IMR-90 (cell line): ENCODE measurements around the gene TBC1D32. TPM values are rescaled to one million over a fixed set of nuclear protein-coding genes. Genes with fewer than 3 reads are reported as not detected.

Source experiments
- ATAC-seq: fragments of 200-7000 bp; cut with Tn5 transposase; 2 replicates; pipeline ENCODE4 v1.9.1; 2020; ENCODE audit warnings: low read depth, mild to moderate bottlenecking, moderate library complexity
- BruUV-seq: library from RNA; stranded (reverse); fragments of 400-500 nt; replicated peaks from 2 replicates; lab custom pipeline; 2021; lab: Mats Ljungman, UMichigan
- CTCF ChIA-PET: fragments of 300-600 bp; formaldehyde crosslinking; extraction: SDS; loops from one replicate; lab custom pipeline; 2021; ENCODE audit warnings: antibody characterized with exemption; lab: Yijun Ruan, JAX
- POLR2A ChIA-PET: fragments of 300-600 bp; sonication (Branson Sonifier 250); formaldehyde crosslinking; loops from one replicate; lab custom pipeline; 2022; ENCODE audit warnings: antibody characterized with exemption; ENCODE audit not compliant: unreplicated experiment; lab: Charles Lee
- DNase-seq: peaks from one replicate; pipeline ENCODE4 v3.0.0; 2013
- H2AFZ ChIP-seq: replicated peaks from 2 replicates; pipeline ENCODE3; 2013; ENCODE audit warnings: low read length, mild to moderate bottlenecking; ENCODE audit not compliant: poor library complexity
- H2AK5ac ChIP-seq: 2 replicates; pipeline ENCODE4 v1.6.1; 2013; ENCODE audit warnings: low read depth, low read length, inconsistent platforms
- H2AK9ac ChIP-seq: replicated peaks from 2 replicates; pipeline ENCODE3; 2013; ENCODE audit warnings: mild to moderate bottlenecking, low read depth, low read length, moderate library complexity; ENCODE audit not compliant: poor library complexity
- H2BK120ac ChIP-seq: 2 replicates; pipeline ENCODE4 v1.6.1; 2013; ENCODE audit warnings: low read depth, low read length, inconsistent platforms
- H2BK15ac ChIP-seq: 3 replicates; pipeline ENCODE4 v1.6.1; 2013; ENCODE audit warnings: low read depth, low read length, inconsistent platforms
- H2BK20ac ChIP-seq: 2 replicates; pipeline ENCODE4 v1.6.1; 2013; ENCODE audit warnings: low read depth, mild to moderate bottlenecking, inconsistent platforms, low read length, moderate library complexity
- H2BK5ac ChIP-seq: 2 replicates; pipeline ENCODE4 v1.6.1; 2013; ENCODE audit warnings: mild to moderate bottlenecking, low read depth, low read length, inconsistent platforms; ENCODE audit not compliant: poor library complexity, severe bottlenecking
- H3K14ac ChIP-seq: replicated peaks from 2 replicates; pipeline ENCODE4 v1.6.1; 2013; ENCODE audit warnings: low read depth, low read length, inconsistent platforms
- H3K18ac ChIP-seq: 2 replicates; pipeline ENCODE4 v1.6.1; 2013; ENCODE audit warnings: low read depth, low read length, control low read depth
- H3K23ac ChIP-seq: 2 replicates; pipeline ENCODE4 v1.6.1; 2013; ENCODE audit warnings: low read depth, low read length, inconsistent platforms
- H3K27ac ChIP-seq: 2 replicates; pipeline ENCODE4 v1.5.1; 2013; ENCODE audit warnings: mild to moderate bottlenecking, control low read depth, low read length; ENCODE audit not compliant: insufficient read depth
- H3K27me3 ChIP-seq: 2 replicates; pipeline ENCODE4 v1.6.1; 2013; ENCODE audit warnings: low read length; ENCODE audit not compliant: control insufficient read depth, insufficient read depth
- H3K36me3 ChIP-seq: 2 replicates; pipeline ENCODE4 v1.6.1; 2013; ENCODE audit warnings: low read length, mixed read lengths; ENCODE audit not compliant: control insufficient read depth, insufficient read depth
- H3K4ac ChIP-seq: 2 replicates; pipeline ENCODE4 v1.6.1; 2013; ENCODE audit warnings: low read depth, low read length, inconsistent platforms
- H3K4me1 ChIP-seq: 2 replicates; pipeline ENCODE4 v1.6.1; 2013; ENCODE audit warnings: low read length, mixed read lengths; ENCODE audit not compliant: control insufficient read depth, insufficient read depth
- H3K4me2 ChIP-seq: 2 replicates; pipeline ENCODE4 v1.6.1; 2013; ENCODE audit warnings: low read depth, mild to moderate bottlenecking, control low read depth, low read length, moderate library complexity
- H3K4me3 ChIP-seq: 2 replicates; pipeline ENCODE4 v1.5.1; 2013; ENCODE audit warnings: low read depth, mild to moderate bottlenecking, control low read depth, low read length, moderate library complexity; ENCODE audit not compliant: insufficient read depth
- H3K56ac ChIP-seq: 2 replicates; pipeline ENCODE4 v1.6.1; 2013; ENCODE audit warnings: low read length, inconsistent platforms; ENCODE audit not compliant: insufficient read depth; ENCODE audit errors: extremely low read depth
- H3K79me1 ChIP-seq, 2 experiments: 2 replicates each; pipeline ENCODE4 v1.6.1; 2013; ENCODE audit warnings: low read length in 2 of 2, inconsistent platforms in 1 of 2, low read depth in 1 of 2
- H3K9ac ChIP-seq: 2 replicates; pipeline ENCODE4 v1.6.1; 2013; ENCODE audit warnings: low read depth, low read length, control low read depth
- H3K9me1 ChIP-seq: 2 replicates; pipeline ENCODE4 v1.6.1; 2013; ENCODE audit warnings: low read length, inconsistent platforms; ENCODE audit not compliant: insufficient read depth
- H3K9me3 ChIP-seq: 2 replicates; pipeline ENCODE4 v1.6.1; 2013; ENCODE audit warnings: low read length; ENCODE audit not compliant: control insufficient read depth, insufficient read depth
- H4K20me1 ChIP-seq: 2 replicates; pipeline ENCODE4 v1.6.1; 2013; ENCODE audit warnings: low read length, inconsistent platforms; ENCODE audit not compliant: insufficient read depth
- H4K5ac ChIP-seq: 2 replicates; pipeline ENCODE4 v1.6.1; 2013; ENCODE audit warnings: mild to moderate bottlenecking, low read depth, low read length, control low read depth
- H4K8ac ChIP-seq, 2 experiments: 2 replicates each; pipeline ENCODE4 v1.6.1; 2013; ENCODE audit warnings: low read depth in 2 of 2, low read length in 2 of 2, control low read depth in 1 of 2, inconsistent platforms in 1 of 2
- H4K91ac ChIP-seq: 2 replicates; pipeline ENCODE4 v1.6.1; 2013; ENCODE audit warnings: low read depth, low read length, inconsistent platforms; ENCODE audit not compliant: insufficient read depth
- CEBPB ChIP-seq: IDR thresholded peaks from 2 replicates; pipeline ENCODE4 v1.6.1; 2012; ENCODE audit warnings: low read depth, low read length, improper control_type of control experiment
- CHD1 ChIP-seq: IDR thresholded peaks from 2 replicates; pipeline ENCODE4 v1.6.1; 2012; ENCODE audit warnings: low read depth, low read length, improper control_type of control experiment
- ELK1 ChIP-seq: fragments of 150-350 bp; IDR thresholded peaks from 2 replicates; pipeline ENCODE4 v1.6.1; 2016; ENCODE audit warnings: low read depth, mild to moderate bottlenecking, low read length, moderate library complexity, borderline replicate concordance
- MAFK ChIP-seq: IDR thresholded peaks from 2 replicates; pipeline ENCODE4 v1.6.1; 2012; ENCODE audit warnings: low read depth, low read length, improper control_type of control experiment
- NFE2L2 ChIP-seq: fragments of 150-350 bp; IDR thresholded peaks from 2 replicates; pipeline ENCODE4 v1.6.1; 2016; ENCODE audit warnings: low read depth, mild to moderate bottlenecking, low read length
- WGBS, 2 experiments: methylation state at CpG; one replicate each; pipeline versions ENCODE4 v1.1.5 to v1.1.7; 2013; ENCODE audit warnings: missing lambda C conversion rate in 2 of 2; ENCODE audit not compliant: insufficient read length in 1 of 2; ENCODE audit errors: extremely low coverage in 2 of 2; 5-methylcytosine and 5-hydroxymethylcytosine counted together
- dilution Hi-C: fragments of 300-500 bp; cut with HindIII; formaldehyde crosslinking; loops from one replicate; pipeline ENCODE4 v1.14.3; 2018; ENCODE audit warnings: low sequenced_read_pairs; ENCODE audit not compliant: unreplicated experiment
- in situ Hi-C: fragments of 300-500 bp; cut with MboI; formaldehyde crosslinking; loops from 3 replicates; pipeline ENCODE4 v1.14.3; 2019; ENCODE audit warnings: low sequenced_read_pairs, inconsistent platforms, mixed read lengths
- intact Hi-C: fragments of 100-400 bp; cut with micrococcal nuclease; formaldehyde crosslinking; loops from 2 replicates; pipeline ENCODE4 v1.10.0; 2022
- polyA plus RNA-seq, 3 experiments: library from polyadenylated mRNA; depleted of rRNA; stranded (reverse); fragments of >200 nt; gene quantifications; 2 replicates each; pipeline ENCODE4 v1.2.3, GENCODE V29; 2012; ENCODE audit warnings: low replicate concordance in 1 of 3
- total RNA-seq: library from RNA; depleted of rRNA; stranded (reverse); fragments of >200 nt; gene quantifications from 2 replicates; pipeline ENCODE4 v1.2.3, GENCODE V29; 2012

TBC1D32 gene
- total and polyA plus RNA-seq, 2 of the 4 experiments (the other 2 are of a cell fraction) = 3.0 to 7.2 TPM

GRCh38 chr6:121319603-121320002, 14.7 kb downstream of the TBC1D32 start:
- Histone ChIP-seq H2AK9ac (no peak overlapping the region), H3K4me1 (no peaks in the 10 kb centered on the region), H3K23ac (no peak overlapping the region), H3K27ac (no peak overlapping the region), H2AFZ (no peak overlapping the region), H3K9ac (no peak overlapping the region), H3K14ac (no peak overlapping the region), H4K20me1 (no peaks in the 10 kb centered on the region), H2BK5ac (no peak overlapping the region), H2AK5ac (no peak overlapping the region), H4K5ac (no peak overlapping the region), H3K4me2 (no peak overlapping the region; the same call in 1 of the 2 replicates), H2BK20ac (no peak overlapping the region), H2BK15ac (no peak overlapping the region), H3K4ac (no peak overlapping the region), H2BK120ac (no peak overlapping the region), H3K79me1 (no peaks in the 10 kb centered on the region), H3K4me3 (no peak overlapping the region), H3K18ac (no peak overlapping the region), H3K9me3 (no peaks in the 10 kb centered on the region), H3K36me3 (0 out of 2 replicates have a peak, but pooled peaks cover 2% of the 10 kb centered on the region), H3K27me3 (no peaks in the 10 kb centered on the region), H4K8ac (no peak overlapping the region), H3K9me1 (no peaks in the 10 kb centered on the region), H3K56ac (no peak overlapping the region), H4K91ac (no peak overlapping the region)
- DNase-seq = no peak
- WGBS, 2 experiments = no CpG with 5 or more reads among the region's 2 CpGs
- in situ Hi-C loops = no loop called here
- no TSS peak for BruUV-seq
- dilution Hi-C loops = no loop called here
- POLR2A ChIA-PET = no interaction called here
- CTCF ChIA-PET = interaction anchor here (0.6 to 1.4 kb wide), 7 partner anchors 10 to 874 kb away, joined by 3 to 5 read pairs (median 3); no protein-coding TSS in a partner anchor
- TF ChIP-seq CHD1 (no peak), NFE2L2 (no peak), CEBPB (no peak), MAFK (peak; percentile 34; the same call in 1 of the 2 replicates), ELK1 (no peak)
- intact Hi-C loops = loop anchor here (5.0 kb wide), 1 partner anchor 863 kb away; no protein-coding TSS in a partner anchor
- no peak for ATAC-seq
